K562 (cell line): ENCODE results near the gene TIMM10. TPM values are rescaled to one million over a fixed set of nuclear protein-coding genes. Genes with fewer than 3 reads are reported as not detected.

ENCODE experiments used
- ATAC-seq: fragments of 200-7000 bp; cut with Tn5 transposase; 3 replicates; pipeline ENCODE4 v1.9.1; 2020; ENCODE audit warnings: moderate library complexity
- BruUV-seq: library from RNA; stranded (reverse); fragments of 400-500 nt; replicated peaks from 2 replicates; lab custom pipeline; 2021; lab: Mats Ljungman, UMichigan
- CTCF ChIA-PET: fragments of 300-600 bp; formaldehyde crosslinking; extraction: SDS; loops from one replicate; lab custom pipeline; 2021; ENCODE audit warnings: low intra/inter-chr PET ratio; lab: Yijun Ruan, JAX
- POLR2A ChIA-PET: fragments of 300-600, 350-650 bp; sonication (Branson Sonifier 250); formaldehyde crosslinking; extraction: SDS; loops from one replicate; lab custom pipeline; 2021; ENCODE audit warnings: antibody characterized with exemption, inconsistent platforms; lab: Yijun Ruan, JAX
- DNase-seq, 4 experiments: peaks; one replicate each; pipeline versions ENCODE4 v3.0.0 to v3.0.0-alpha.2; 2011 to 2018; ENCODE audit warnings: low spot score in 3 of 4, mixed read lengths in 3 of 4; ENCODE audit errors: extremely low read depth in 1 of 4
- FAIRE-seq: peaks from 2 replicates; lab custom pipeline; 2011; peaks lifted over from hg19 to GRCh38; lab: Jason Lieb, UNC
- H2AFZ ChIP-seq: 2 replicates; pipeline ENCODE4 v1.6.0; 2011; ENCODE audit warnings: low read depth, low read length, control low read depth, inconsistent platforms
- H3K27ac ChIP-seq: fragments of 200-600 bp; 3 replicates; pipeline ENCODE4 v1.8.0; 2011; ENCODE audit warnings: low read depth, mild to moderate bottlenecking, control low read depth, inconsistent platforms, low read length, moderate library complexity, mixed read lengths; ENCODE audit errors: extremely low read depth
- H3K27me3 ChIP-seq, 2 experiments: fragments of 300-600 bp in 1 of 2; 2 replicates in 1 of 2; 3 replicates in 1 of 2; pipeline versions ENCODE4 v1.6.0 to v1.8.0; 2011; ENCODE audit warnings: inconsistent platforms in 2 of 2, low read length in 2 of 2, mild to moderate bottlenecking in 1 of 2, mixed read lengths in 1 of 2, moderate library complexity in 1 of 2; ENCODE audit not compliant: control insufficient read depth in 2 of 2, insufficient read depth in 2 of 2
- H3K36me3 ChIP-seq: fragments of 300-600 bp; 3 replicates; pipeline ENCODE4 v1.8.0; 2011; ENCODE audit warnings: mild to moderate bottlenecking, low read length, inconsistent platforms; ENCODE audit not compliant: control insufficient read depth, insufficient read depth
- H3K4me1 ChIP-seq, 2 experiments: fragments of 200-600 bp in 1 of 2; replicated peaks in 1 of 2; 2 replicates in 1 of 2; 3 replicates in 1 of 2; pipeline versions ENCODE4 v1.5.1 to v1.8.0; 2011; ENCODE audit warnings: inconsistent platforms in 2 of 2, low read length in 2 of 2, mild to moderate bottlenecking in 1 of 2, mixed read lengths in 1 of 2, moderate library complexity in 1 of 2; ENCODE audit not compliant: control insufficient read depth in 2 of 2, insufficient read depth in 2 of 2
- H3K4me2 ChIP-seq: 2 replicates; pipeline ENCODE4 v1.6.1; 2011; ENCODE audit warnings: low read length, control low read depth, inconsistent platforms, mixed read lengths; ENCODE audit not compliant: insufficient read depth
- H3K4me3 ChIP-seq: fragments of 200-600 bp; sonication (generic), shearing (Covaris generic); 2 replicates; pipeline ENCODE4 v1.5.1; 2016; ENCODE audit warnings: control low read depth, inconsistent platforms
- H3K79me2 ChIP-seq: fragments of 200-600 bp; 3 replicates; pipeline ENCODE4 v1.8.0; 2011; ENCODE audit warnings: low read length, inconsistent platforms; ENCODE audit not compliant: control insufficient read depth, insufficient read depth
- H3K9ac ChIP-seq, 2 experiments: 2 replicates each; pipeline versions ENCODE4 v1.6.0 to v1.6.1; 2011; ENCODE audit warnings: low read depth in 2 of 2, low read length in 2 of 2, control low read depth in 1 of 2, inconsistent platforms in 1 of 2, mild to moderate bottlenecking in 1 of 2, mixed read lengths in 1 of 2; ENCODE audit not compliant: insufficient read depth in 1 of 2
- H3K9me1 ChIP-seq: one replicate; pipeline ENCODE4 v1.6.0; 2011; ENCODE audit warnings: inconsistent platforms, mild to moderate bottlenecking, low read length, moderate library complexity; ENCODE audit not compliant: control insufficient read depth, insufficient read depth
- H3K9me3 ChIP-seq: replicated peaks from 2 replicates; pipeline ENCODE4 v1.5.1; 2011; ENCODE audit warnings: low read depth, low read length, inconsistent platforms; ENCODE audit not compliant: control insufficient read depth, insufficient read depth
- H4K20me1 ChIP-seq: replicated peaks from 2 replicates; pipeline ENCODE4 v1.6.1; 2011; ENCODE audit warnings: low read length, inconsistent platforms, mixed read lengths; ENCODE audit not compliant: control insufficient read depth, insufficient read depth
- ARID1B ChIP-seq: fragments of 450-650 bp; IDR thresholded peaks from 2 replicates; pipeline ENCODE4 v1.6.1; 2016; ENCODE audit warnings: antibody characterized with exemption, mild to moderate bottlenecking, inconsistent platforms
- BCOR ChIP-seq: fragments of 450-650 bp; IDR thresholded peaks from 2 replicates; pipeline ENCODE4 v1.6.1; 2016
- CBX1 ChIP-seq: sonication (generic); IDR thresholded peaks from 2 replicates; pipeline ENCODE4 v1.6.1; 2016; ENCODE audit warnings: antibody characterized with exemption, low read depth, mild to moderate bottlenecking
- ETV6 ChIP-seq, 3 experiments: fragments of 150-350 bp in 1 of 3; sonication (generic) in 1 of 3; formaldehyde crosslinking in 1 of 3; IDR thresholded peaks; 2 replicates each; pipeline versions ENCODE4 v1.6.1 to v1.8.0; 2014 to 2022; ENCODE audit warnings: borderline replicate concordance in 2 of 3, low read depth in 2 of 3, antibody characterized with exemption in 1 of 3, low read length in 1 of 3, mild to moderate bottlenecking in 1 of 3, missing genetic modification reagents in 1 of 3
- PHTF2 ChIP-seq: fragments of 250-450 bp; sonication (Bioruptor Pico); IDR thresholded peaks from 2 replicates; pipeline ENCODE4 v1.5.0; 2021; ENCODE audit warnings: mild to moderate bottlenecking
- POLR2B ChIP-seq: fragments of 450-650 bp; IDR thresholded peaks from 2 replicates; pipeline ENCODE4 v1.6.1; 2018; ENCODE audit warnings: low read depth; ENCODE audit not compliant: partially characterized antibody
- RBM25 ChIP-seq: fragments of 200-400 bp; formaldehyde crosslinking; IDR thresholded peaks from 2 replicates; pipeline ENCODE4 v1.6.1; 2018; ENCODE audit warnings: low read length, low read depth, moderate library complexity; ENCODE audit not compliant: severe bottlenecking
- SNRNP70 ChIP-seq: fragments of 200-400 bp; formaldehyde crosslinking; optimal IDR thresholded peaks from 2 replicates; pipeline ENCODE3; 2017; ENCODE audit warnings: low read depth, low read length
- TAF7 ChIP-seq: fragments of 450-650 bp; IDR thresholded peaks from 2 replicates; pipeline ENCODE4 v1.6.1; 2016; ENCODE audit warnings: missing genetic modification characterization, missing compliant biosample characterization
- TAL1 ChIP-seq: fragments of 450-650 bp; IDR thresholded peaks from 2 replicates; pipeline ENCODE4 v1.6.1; 2016; ENCODE audit warnings: mild to moderate bottlenecking
- ZFP36 ChIP-seq: fragments of 150-350 bp; IDR thresholded peaks from 2 replicates; pipeline ENCODE4 v1.6.1; 2018; ENCODE audit warnings: low read length, low read depth; ENCODE audit not compliant: partially characterized antibody
- ZFPM2 ChIP-seq: fragments of 250-450 bp; sonication (Bioruptor Pico); IDR thresholded peaks from 2 replicates; pipeline ENCODE4 v1.5.1; 2022; ENCODE audit warnings: mild to moderate bottlenecking
- ZNF143 ChIP-seq: sonication (generic); formaldehyde crosslinking; IDR thresholded peaks from 2 replicates; pipeline ENCODE4 v1.9.0; 2022; ENCODE audit warnings: mild to moderate bottlenecking, missing genetic modification reagents
- WGBS: fragments of 100-300 bp; shearing (Covaris generic); methylation state at CpG from one replicate; pipeline ENCODE4 v1.1.6; 2016; ENCODE audit warnings: low coverage, mixed read lengths; ENCODE audit not compliant: insufficient coverage; ENCODE audit errors: missing lambda C conversion rate; 5-methylcytosine and 5-hydroxymethylcytosine counted together
- in situ Hi-C: fragments of 300-500 bp; cut with MboI; formaldehyde crosslinking; loops from 4 replicates; pipeline ENCODE4 v1.15.0; 2018; ENCODE audit warnings: inconsistent platforms, mixed read lengths
- intact Hi-C: fragments of 100-400 bp; cut with micrococcal nuclease; formaldehyde crosslinking; loops from 2 replicates; pipeline ENCODE4 v1.14.2; 2022
- polyA plus RNA-seq, 8 experiments: library from polyadenylated mRNA; depleted of rRNA in 4 of 8; stranded (reverse) in 5 of 8; unstranded in 3 of 8; fragments of >200 nt; fragmentation: Nextera tagmentation in 2 of 8; fragmentation: Illumina TruSeq in 1 of 8; extraction: Ambion mirVana in 2 of 8; extraction: Trizol in 1 of 8; gene quantifications; 2 replicates each; pipeline versions ENCODE4 v1.2.1 to v1.2.3, GENCODE V29; 2011 to 2014; ENCODE audit warnings: inconsistent platforms in 1 of 8, missing spikeins in 1 of 8
- total RNA-seq, 7 experiments: library from RNA; depleted of rRNA in 6 of 7; stranded (reverse); fragments of >200 nt in 6 of 7; fragmentation: Illumina TruSeq in 2 of 7; extraction: Trizol in 2 of 7; gene quantifications; 2 replicates each; pipeline versions ENCODE4 v1.2.1 to v1.2.3, GENCODE V29; 2011 to 2021; ENCODE audit warnings: low replicate concordance in 1 of 7
- TF ChIP-seq, protein P1 (sequence below): fragments of 450-650 bp; formaldehyde crosslinking; IDR thresholded peaks from 2 replicates; pipeline ENCODE4 v1.4.0; 2022; ENCODE audit warnings: missing genetic modification characterization
- TF ChIP-seq, protein P2 (sequence below): fragments of 250-450 bp; sonication (Bioruptor Pico); IDR thresholded peaks from 2 replicates; pipeline ENCODE4 v1.5.0; 2020; ENCODE audit warnings: mild to moderate bottlenecking, borderline replicate concordance
- TF ChIP-seq, protein P3 (sequence below): fragments of 450-650 bp; IDR thresholded peaks from 2 replicates; pipeline ENCODE4 v1.6.1; 2017; ENCODE audit warnings: antibody characterized with exemption

The TIMM10 gene
- total and polyA plus RNA-seq, 9 of the 15 experiments (the other 6 are each of a cell fraction or from before 2014, with no cell fraction given): 109 to 553 (median 172) TPM

DNA sequence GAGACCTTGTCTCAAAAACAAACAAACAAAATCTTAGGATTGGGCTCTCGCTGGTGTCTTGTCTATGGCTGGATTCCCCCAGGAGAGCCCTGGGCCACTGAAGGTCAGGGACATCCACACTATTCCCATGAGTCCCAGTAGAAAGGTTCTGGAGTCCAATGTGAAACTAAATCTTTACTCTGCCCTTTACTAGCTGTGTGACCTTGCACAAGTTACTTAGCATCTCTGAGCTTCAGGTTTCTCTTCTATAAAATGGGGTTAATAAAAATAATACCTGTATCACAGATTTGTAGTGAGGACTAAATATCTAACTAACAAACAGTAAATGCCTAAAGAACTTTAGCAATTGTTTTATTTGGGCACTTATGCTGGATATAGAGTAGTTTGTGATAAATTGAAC lies 24.0 kb downstream of the TIMM10 start:
- peaks cover 5% of the 10 kb centered on the region; the same call in 1 of the 2 replicates for H4K20me1 ChIP-seq
- H3K79me2 ChIP-seq: peaks cover 18% of the 10 kb centered on the region
- TF ChIP-seq BCOR: peak; percentile 35; the same call in 1 of the 2 replicates
- TF ChIP-seq TAF7 (tag): no peak
- no peak for TF ChIP-seq CBX1
- TF ChIP-seq ZFP36: peak; percentile 23
- TF ChIP-seq POLR2B: no peak
- TF ChIP-seq RBM25: peak; percentile 90
- TF ChIP-seq TAL1: no peak
- TF ChIP-seq ETV6 (IDR thresholded peaks at IDR 0.05; ENCODE audit: borderline replicate concordance in 1 of 2, low read depth in 2 of 2, low read length in 1 of 2): no peak
- no peak for TF ChIP-seq ETV6 (CRISPR knock-in tag; IDR thresholded peaks at IDR 0.05; ENCODE audit: borderline replicate concordance)
- TF ChIP-seq SNRNP70: no peak
- TF ChIP-seq, protein P1, sequence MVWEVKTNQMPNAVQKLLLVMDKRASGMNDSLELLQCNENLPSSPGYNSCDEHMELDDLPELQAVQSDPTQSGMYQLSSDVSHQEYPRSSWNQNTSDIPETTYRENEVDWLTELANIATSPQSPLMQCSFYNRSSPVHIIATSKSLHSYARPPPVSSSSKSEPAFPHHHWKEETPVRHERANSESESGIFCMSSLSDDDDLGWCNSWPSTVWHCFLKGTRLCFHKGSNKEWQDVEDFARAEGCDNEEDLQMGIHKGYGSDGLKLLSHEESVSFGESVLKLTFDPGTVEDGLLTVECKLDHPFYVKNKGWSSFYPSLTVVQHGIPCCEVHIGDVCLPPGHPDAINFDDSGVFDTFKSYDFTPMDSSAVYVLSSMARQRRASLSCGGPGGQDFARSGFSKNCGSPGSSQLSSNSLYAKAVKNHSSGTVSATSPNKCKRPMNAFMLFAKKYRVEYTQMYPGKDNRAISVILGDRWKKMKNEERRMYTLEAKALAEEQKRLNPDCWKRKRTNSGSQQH (CRISPR knock-in tag): no peak
- no peak for TF ChIP-seq ZNF143 (CRISPR knock-in tag)
- TF ChIP-seq, protein P2, sequence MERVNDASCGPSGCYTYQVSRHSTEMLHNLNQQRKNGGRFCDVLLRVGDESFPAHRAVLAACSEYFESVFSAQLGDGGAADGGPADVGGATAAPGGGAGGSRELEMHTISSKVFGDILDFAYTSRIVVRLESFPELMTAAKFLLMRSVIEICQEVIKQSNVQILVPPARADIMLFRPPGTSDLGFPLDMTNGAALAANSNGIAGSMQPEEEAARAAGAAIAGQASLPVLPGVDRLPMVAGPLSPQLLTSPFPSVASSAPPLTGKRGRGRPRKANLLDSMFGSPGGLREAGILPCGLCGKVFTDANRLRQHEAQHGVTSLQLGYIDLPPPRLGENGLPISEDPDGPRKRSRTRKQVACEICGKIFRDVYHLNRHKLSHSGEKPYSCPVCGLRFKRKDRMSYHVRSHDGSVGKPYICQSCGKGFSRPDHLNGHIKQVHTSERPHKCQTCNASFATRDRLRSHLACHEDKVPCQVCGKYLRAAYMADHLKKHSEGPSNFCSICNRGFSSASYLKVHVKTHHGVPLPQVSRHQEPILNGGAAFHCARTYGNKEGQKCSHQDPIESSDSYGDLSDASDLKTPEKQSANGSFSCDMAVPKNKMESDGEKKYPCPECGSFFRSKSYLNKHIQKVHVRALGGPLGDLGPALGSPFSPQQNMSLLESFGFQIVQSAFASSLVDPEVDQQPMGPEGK (CRISPR knock-in tag): no peak
- TF ChIP-seq ARID1B: no peak
- no peak for TF ChIP-seq ZFPM2 (CRISPR knock-in tag)
- no peak for TF ChIP-seq PHTF2 (CRISPR knock-in tag)
- TF ChIP-seq, protein P3, sequence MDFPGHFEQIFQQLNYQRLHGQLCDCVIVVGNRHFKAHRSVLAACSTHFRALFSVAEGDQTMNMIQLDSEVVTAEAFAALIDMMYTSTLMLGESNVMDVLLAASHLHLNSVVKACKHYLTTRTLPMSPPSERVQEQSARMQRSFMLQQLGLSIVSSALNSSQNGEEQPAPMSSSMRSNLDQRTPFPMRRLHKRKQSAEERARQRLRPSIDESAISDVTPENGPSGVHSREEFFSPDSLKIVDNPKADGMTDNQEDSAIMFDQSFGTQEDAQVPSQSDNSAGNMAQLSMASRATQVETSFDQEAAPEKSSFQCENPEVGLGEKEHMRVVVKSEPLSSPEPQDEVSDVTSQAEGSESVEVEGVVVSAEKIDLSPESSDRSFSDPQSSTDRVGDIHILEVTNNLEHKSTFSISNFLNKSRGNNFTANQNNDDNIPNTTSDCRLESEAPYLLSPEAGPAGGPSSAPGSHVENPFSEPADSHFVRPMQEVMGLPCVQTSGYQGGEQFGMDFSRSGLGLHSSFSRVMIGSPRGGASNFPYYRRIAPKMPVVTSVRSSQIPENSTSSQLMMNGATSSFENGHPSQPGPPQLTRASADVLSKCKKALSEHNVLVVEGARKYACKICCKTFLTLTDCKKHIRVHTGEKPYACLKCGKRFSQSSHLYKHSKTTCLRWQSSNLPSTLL: no peak
- 100% methylated on average over 1 of the region's 1 CpG for WGBS
- H3K36me3 ChIP-seq: peaks cover 50% of the 10 kb centered on the region
- DNase-seq (no peak), FAIRE-seq (peak; percentile 37), ATAC-seq (no peak)
- no peaks in the 10 kb centered on the region for H3K4me1 ChIP-seq
- H3K9ac ChIP-seq: no peak overlapping the region
- no peaks in the 10 kb centered on the region for H3K9me3 ChIP-seq
- no peak overlapping the region for H3K4me3 ChIP-seq
- in situ Hi-C loops: no loop called here
- ChIA-PET CTCF (no interaction called here), POLR2A (interaction anchor here (0.7 to 1.4 kb wide), 4 partner anchors 9 to 266 kb away, joined by 3 to 7 read pairs (median 4); partner anchors contain the start of gene SLC43A1)
- intact Hi-C loops: no loop called here
- no peak overlapping the region for H3K27ac ChIP-seq
- no peaks in the 10 kb centered on the region for H3K27me3 ChIP-seq
- BruUV-seq: no TSS peak
- H3K9me1 ChIP-seq: no peaks in the 10 kb centered on the region
- H2AFZ ChIP-seq: no peak overlapping the region
- H3K4me2 ChIP-seq: no peak overlapping the region
